HG03575 (cell line): ENCODE measurements around the gene UQCRH.
"Not testable (repeated sequence)": the region's sequence is repeated elsewhere in the genome, so short reads cannot be mapped to it uniquely, and the experiment has no call there.

Source experiments
- ATAC-seq: cut with Tn5 transposase; IDR thresholded peaks from one replicate; pipeline ENCODE4 v1.9.1; 2021; ENCODE audit not compliant: unreplicated experiment, insufficient number of reproducible peaks, low FRiP score; ENCODE audit errors: extremely low read depth

The UQCRH gene

GRCh38 chr1:46363121-46363520, 59.6 kb downstream of the UQCRH start:
- ATAC-seq, result no peak

GRCh38 chr1:46364612-46365011, 61.1 kb downstream of the UQCRH start:
- no peak for ATAC-seq

- not testable (repeated sequence) for ATAC-seq
These were observed 62.3 kb downstream of the UQCRH start for GRCh38 chr1:46365796-46366195.
